H1 (cell line): Measurements from ENCODE around the gene ARHGEF10L. TPM values are rescaled to one million over a fixed set of nuclear protein-coding genes. Genes with fewer than 3 reads are reported as not detected.
A peak's percentile ranks its signal among the peaks of the same experiment; 100 is the strongest.

Experiments used
- CTCF ChIA-PET: fragments of 300-600 bp; sonication (Branson Sonifier 250); formaldehyde crosslinking; loops from one replicate; lab custom pipeline; 2021; ENCODE audit not compliant: partially characterized antibody; lab: Charles Lee
- POLR2A ChIA-PET: fragments of 300-600 bp; sonication (Branson Sonifier 250); formaldehyde crosslinking; loops from one replicate; lab custom pipeline; 2021; ENCODE audit warnings: inconsistent platforms; ENCODE audit not compliant: partially characterized antibody; lab: Charles Lee
- DNase-seq, 2 experiments: peaks; one replicate each; pipeline versions ENCODE4 v3.0.0 to v3.0.0-alpha.2; 2010 to 2022; ENCODE audit warnings: low spot score in 2 of 2, low read depth in 1 of 2, mixed read lengths in 1 of 2
- FAIRE-seq: peaks from 2 replicates; lab custom pipeline; 2011; peaks lifted over from hg19 to GRCh38; lab: Jason Lieb, UNC
- H2AFZ ChIP-seq: 2 replicates; pipeline ENCODE4 v1.8.1; 2012; ENCODE audit warnings: low read length, inconsistent platforms
- H2AK5ac ChIP-seq: 2 replicates; pipeline ENCODE4 v1.6.1; 2013; ENCODE audit warnings: low read depth, low read length
- H2BK120ac ChIP-seq: replicated peaks from 2 replicates; pipeline ENCODE3; 2013; ENCODE audit warnings: low read depth, low read length, inconsistent platforms
- H2BK12ac ChIP-seq: 2 replicates; pipeline ENCODE4 v1.6.1; 2013; ENCODE audit warnings: low read depth, low read length
- H2BK15ac ChIP-seq: 2 replicates; pipeline ENCODE4 v1.6.1; 2013; ENCODE audit warnings: low read length
- H2BK20ac ChIP-seq: 2 replicates; pipeline ENCODE4 v1.6.1; 2013; ENCODE audit warnings: low read length
- H2BK5ac ChIP-seq: 2 replicates; pipeline ENCODE4 v1.6.1; 2013; ENCODE audit warnings: low read depth, low read length
- H3K14ac ChIP-seq: 2 replicates; pipeline ENCODE4 v1.6.1; 2013; ENCODE audit warnings: inconsistent platforms; ENCODE audit not compliant: insufficient read length
- H3K18ac ChIP-seq: 2 replicates; pipeline ENCODE4 v1.6.1; 2013; ENCODE audit warnings: low read length; ENCODE audit errors: extremely low read depth
- H3K23ac ChIP-seq: 2 replicates; pipeline ENCODE4 v1.6.1; 2013; ENCODE audit warnings: inconsistent platforms; ENCODE audit not compliant: insufficient read length
- H3K23me2 ChIP-seq: 2 replicates; pipeline ENCODE4 v1.6.1; 2013; ENCODE audit warnings: low read depth, low read length
- H3K27ac ChIP-seq: 2 replicates; pipeline ENCODE4 v1.6.1; 2011; ENCODE audit warnings: low read depth, low read length, inconsistent platforms
- H3K27me3 ChIP-seq, 4 experiments: replicated peaks in 1 of 4; 1 replicate in 1 of 4; 2 replicates in 3 of 4; pipeline versions ENCODE4 v1.6.1 to v1.8.1; 2011 to 2013; ENCODE audit warnings: low read length in 3 of 4, mild to moderate bottlenecking in 3 of 4, inconsistent platforms in 2 of 4, mixed read lengths in 2 of 4, moderate library complexity in 1 of 4; ENCODE audit not compliant: control insufficient read depth in 3 of 4, insufficient read depth in 3 of 4; ENCODE audit errors: extremely low read depth in 1 of 4
- H3K36me3 ChIP-seq, 4 experiments: 2 replicates each; pipeline versions ENCODE4 v1.6.1 to v1.8.1; 2011 to 2013; ENCODE audit warnings: mild to moderate bottlenecking in 4 of 4, low read length in 3 of 4, moderate library complexity in 2 of 4, control low read depth in 1 of 4, inconsistent platforms in 1 of 4; ENCODE audit not compliant: insufficient read depth in 4 of 4, control insufficient read depth in 2 of 4
- H3K4ac ChIP-seq: replicated peaks from 2 replicates; pipeline ENCODE3; 2013; ENCODE audit warnings: low read length, low read depth, mixed read lengths, inconsistent platforms; ENCODE audit not compliant: insufficient read length
- H3K4me1 ChIP-seq, 4 experiments: replicated peaks in 1 of 4; 1 replicate in 1 of 4; 2 replicates in 3 of 4; pipeline versions ENCODE4 v1.6.1 to v1.8.1; 2011 to 2013; ENCODE audit warnings: low read length in 3 of 4, inconsistent platforms in 2 of 4, mixed read lengths in 1 of 4; ENCODE audit not compliant: insufficient read depth in 4 of 4, control insufficient read depth in 3 of 4
- H3K4me2 ChIP-seq, 2 experiments: 2 replicates each; pipeline versions ENCODE4 v1.6.1 to v1.8.1; 2011 to 2013; ENCODE audit warnings: low read depth in 2 of 2, low read length in 2 of 2, control low read depth in 1 of 2, inconsistent platforms in 1 of 2, mild to moderate bottlenecking in 1 of 2; ENCODE audit not compliant: insufficient read depth in 1 of 2
- H3K4me3 ChIP-seq, 4 experiments: fragments of 200-600, 300-600 bp in 1 of 4; sonication (generic), shearing (Covaris generic), sonication (Bioruptor Twin) in 1 of 4; 2 replicates each; pipeline versions ENCODE4 v1.5.1 to v1.8.1; 2011 to 2016; ENCODE audit warnings: low read length in 4 of 4, low read depth in 3 of 4, control low read depth in 2 of 4, inconsistent platforms in 2 of 4, mild to moderate bottlenecking in 2 of 4, mixed read lengths in 1 of 4, moderate library complexity in 1 of 4; ENCODE audit not compliant: insufficient read depth in 2 of 4; ENCODE audit errors: extremely low read depth in 1 of 4
- H3K56ac ChIP-seq: replicated peaks from 2 replicates; pipeline ENCODE3; 2013; ENCODE audit warnings: low read depth, mild to moderate bottlenecking, mixed read lengths, low read length, inconsistent platforms; ENCODE audit not compliant: insufficient read length
- H3K79me1 ChIP-seq: 2 replicates; pipeline ENCODE4 v1.6.1; 2013; ENCODE audit warnings: low read depth, low read length, control low read depth
- H3K79me2 ChIP-seq, 2 experiments: 2 replicates each; pipeline versions ENCODE4 v1.6.1 to v1.8.1; 2012 to 2013; ENCODE audit warnings: low read length in 2 of 2, mild to moderate bottlenecking in 2 of 2, inconsistent platforms in 1 of 2; ENCODE audit not compliant: insufficient read depth in 2 of 2, control insufficient read depth in 1 of 2
- H3K9ac ChIP-seq, 4 experiments: replicated peaks in 1 of 4; 1 replicate in 1 of 4; 2 replicates in 3 of 4; pipeline versions ENCODE4 v1.6.1 to v1.8.1; 2011 to 2013; ENCODE audit warnings: low read depth in 3 of 4, low read length in 3 of 4, control low read depth in 2 of 4, mild to moderate bottlenecking in 2 of 4, moderate library complexity in 2 of 4, inconsistent platforms in 1 of 4; ENCODE audit errors: extremely low read depth in 1 of 4
- H3K9me3 ChIP-seq, 2 experiments: 2 replicates each; pipeline versions ENCODE4 v1.6.1 to v1.8.1; 2012 to 2013; ENCODE audit warnings: mild to moderate bottlenecking in 2 of 2, moderate library complexity in 2 of 2, control low read depth in 1 of 2, inconsistent platforms in 1 of 2, low read depth in 1 of 2, low read length in 1 of 2, mixed read lengths in 1 of 2; ENCODE audit not compliant: insufficient read depth in 2 of 2
- H4K20me1 ChIP-seq, 2 experiments: replicated peaks in 1 of 2; 2 replicates each; pipeline versions ENCODE3 to v1.8.1; 2011 to 2013; ENCODE audit warnings: inconsistent platforms in 2 of 2, low read length in 2 of 2, mild to moderate bottlenecking in 1 of 2; ENCODE audit not compliant: insufficient read depth in 2 of 2, control insufficient read depth in 1 of 2
- H4K5ac ChIP-seq: 2 replicates; pipeline ENCODE4 v1.6.1; 2013; ENCODE audit warnings: low read length, low read depth, mixed read lengths, inconsistent platforms; ENCODE audit not compliant: insufficient read length
- H4K8ac ChIP-seq: 2 replicates; pipeline ENCODE4 v1.8.0; 2013; ENCODE audit warnings: mild to moderate bottlenecking, moderate library complexity, low read length, inconsistent platforms; ENCODE audit not compliant: insufficient read depth; ENCODE audit errors: extremely low read depth
- H4K91ac ChIP-seq: replicated peaks from 2 replicates; pipeline ENCODE3; 2013; ENCODE audit warnings: low read length, mixed read lengths, inconsistent platforms; ENCODE audit not compliant: insufficient read length
- SP1 ChIP-seq: IDR thresholded peaks from 2 replicates; pipeline ENCODE4 v1.6.1; 2011; ENCODE audit warnings: low read depth, low read length
- ZNF274 ChIP-seq: IDR thresholded peaks from 2 replicates; pipeline ENCODE4 v1.7.0; 2012; ENCODE audit warnings: low read length, borderline replicate concordance; ENCODE audit errors: extremely low read depth
- WGBS, 2 experiments: shearing (Covaris generic) in 1 of 2; methylation state at CpG; one replicate each; pipeline versions ENCODE4 v1.1.6 to v1.1.7; 2013 to 2015; ENCODE audit warnings: low lambda C conversion rate in 2 of 2, mixed read lengths in 2 of 2, inconsistent platforms in 1 of 2, low coverage in 1 of 2, missing lambda C conversion rate in 1 of 2; ENCODE audit not compliant: insufficient replicate concordance in 2 of 2, insufficient coverage in 1 of 2, insufficient read length in 1 of 2; ENCODE audit errors: extremely low coverage in 1 of 2, missing lambda C conversion rate in 1 of 2; 5-methylcytosine and 5-hydroxymethylcytosine counted together
- polyA plus RNA-seq, 7 experiments: library from polyadenylated mRNA; depleted of rRNA in 3 of 7; stranded (reverse) in 5 of 7; unstranded in 2 of 7; fragments of >200 nt in 5 of 7; fragments of 200-250 nt in 2 of 7; gene quantifications; 1 replicate in 5 of 7; 2 replicates in 1 of 7; 4 replicates in 1 of 7; pipeline versions ENCODE4 v1.2.1 to v1.2.3, GENCODE V29; 2011 to 2013; ENCODE audit warnings: missing spikeins in 2 of 7, mixed read lengths in 2 of 7
- total RNA-seq: library from RNA; stranded (reverse); fragmentation: NEBNext Ultra II Directional; extraction: Animal tissue kit (Norgen Biotek cat#: 25700); gene quantifications from 2 replicates; pipeline ENCODE4 v1.2.1, GENCODE V29; 2021

The ARHGEF10L gene
- total and polyA plus RNA-seq, 2 of the 8 experiments (the other 6 are each of a cell fraction or from before 2014, with no cell fraction given) = 33.6 to 39.6 TPM

DNA sequence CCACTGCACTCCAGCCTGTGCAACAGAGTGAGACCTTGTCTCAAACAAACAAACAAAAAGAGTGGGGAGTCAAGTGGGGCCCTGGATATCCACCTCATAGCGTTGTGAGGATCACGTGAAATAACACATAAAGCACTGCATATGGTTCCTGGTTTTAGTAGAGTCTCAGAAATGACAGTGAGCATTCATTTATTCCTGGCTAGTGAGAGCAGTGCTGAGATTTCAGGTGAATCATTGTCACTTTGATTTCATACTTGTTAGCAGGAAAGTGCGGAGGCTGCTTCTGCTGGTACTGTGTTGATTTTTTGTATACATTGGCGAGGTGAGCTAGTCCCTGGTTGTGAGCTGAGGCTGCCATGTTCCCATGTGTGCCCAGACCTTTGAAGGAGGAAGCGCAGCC, 22.9 kb downstream of the ARHGEF10L start:
- Histone ChIP-seq H2BK20ac (no peak overlapping the region), H3K27ac (no peak overlapping the region), H4K5ac (no peak overlapping the region), H2BK15ac (no peak overlapping the region), H3K14ac (no peak overlapping the region), H3K4me3 (no peak overlapping the region), H3K9ac (no peak overlapping the region), H3K4me1 (peaks cover 11 to 59% (median 39%) of the 10 kb centered on the region in 4 experiments), H4K91ac (peak overlapping the region; percentile 47), H3K56ac (no peak overlapping the region), H3K79me1 (peaks cover 44% of the 10 kb centered on the region), H3K79me2 (peaks cover 0 to 96% of the 10 kb centered on the region in 2 experiments), H4K20me1 (peaks cover 7 to 23% of the 10 kb centered on the region in 2 experiments), H4K8ac (no peak overlapping the region; the same call in 1 of the 2 replicates), H3K36me3 (no peaks in the 10 kb centered on the region), H3K4ac (peak overlapping the region; percentile 83), H3K23ac (no peak overlapping the region), H2AFZ (no peak overlapping the region), H3K27me3 (no peaks in the 10 kb centered on the region), H3K18ac (no peak overlapping the region), H3K23me2 (peaks cover 5% of the 10 kb centered on the region; the same call in 1 of the 2 replicates), H2AK5ac (no peak overlapping the region), H2BK5ac (peak overlapping the region; percentile 61; the same call in 1 of the 2 replicates), H2BK120ac (no peak overlapping the region), H2BK12ac (no peak overlapping the region), H3K9me3 (no peaks in the 10 kb centered on the region), H3K4me2 (no peak overlapping the region)
- CTCF ChIA-PET = interaction anchor here (1.2 to 86.2 kb wide), 9 partner anchors 8 to 65 kb away, joined by 3 to 1640 read pairs (median 9); no protein-coding TSS in a partner anchor
- DNase-seq = no peak
- FAIRE-seq = peak; percentile 55
- 93% methylated on average over 5 of the region's 5 CpGs; no CpG with 5 or more reads in 1 of the 2 experiments for WGBS, 2 experiments
- POLR2A ChIA-PET = interaction anchor here (3.0 to 4.2 kb wide), 2 partner anchors 11 to 12 kb away, joined by 16 to 35 read pairs; no protein-coding TSS in a partner anchor
- no peak for TF ChIP-seq SP1
- no peak for TF ChIP-seq ZNF274
